GM21619 (cell line): ENCODE data around the gene CCDC157.

ENCODE experiments used
- ATAC-seq: cut with Tn5 transposase; IDR thresholded peaks from one replicate; pipeline ENCODE4 v1.9.1; 2021; ENCODE audit not compliant: unreplicated experiment

The CCDC157 gene

DNA sequence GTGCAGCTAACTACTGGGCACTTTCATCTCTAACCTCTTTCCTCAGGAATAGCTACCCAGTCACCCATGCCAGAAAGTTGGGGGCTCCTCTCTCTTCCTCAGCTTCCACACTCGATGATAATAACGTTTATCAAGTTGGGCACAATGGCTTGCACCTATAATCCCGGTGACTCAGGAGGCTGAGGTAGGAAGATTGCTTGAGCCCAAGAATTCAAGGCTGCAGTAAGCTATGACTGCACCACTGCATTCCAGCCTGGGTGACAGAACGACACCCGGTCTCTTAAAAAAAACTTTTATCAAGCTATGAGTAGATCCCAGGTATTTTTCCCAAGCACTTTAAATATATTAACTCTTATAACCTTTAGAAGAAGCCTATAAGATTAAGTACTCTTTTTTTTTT, 2.2 kb upstream of the CCDC157 start:
- ATAC-seq: no peak

- ATAC-seq: no peak
Measured at GRCh38 chr22:30357236-30357570, 396 bp downstream of the CCDC157 start.

DNA sequence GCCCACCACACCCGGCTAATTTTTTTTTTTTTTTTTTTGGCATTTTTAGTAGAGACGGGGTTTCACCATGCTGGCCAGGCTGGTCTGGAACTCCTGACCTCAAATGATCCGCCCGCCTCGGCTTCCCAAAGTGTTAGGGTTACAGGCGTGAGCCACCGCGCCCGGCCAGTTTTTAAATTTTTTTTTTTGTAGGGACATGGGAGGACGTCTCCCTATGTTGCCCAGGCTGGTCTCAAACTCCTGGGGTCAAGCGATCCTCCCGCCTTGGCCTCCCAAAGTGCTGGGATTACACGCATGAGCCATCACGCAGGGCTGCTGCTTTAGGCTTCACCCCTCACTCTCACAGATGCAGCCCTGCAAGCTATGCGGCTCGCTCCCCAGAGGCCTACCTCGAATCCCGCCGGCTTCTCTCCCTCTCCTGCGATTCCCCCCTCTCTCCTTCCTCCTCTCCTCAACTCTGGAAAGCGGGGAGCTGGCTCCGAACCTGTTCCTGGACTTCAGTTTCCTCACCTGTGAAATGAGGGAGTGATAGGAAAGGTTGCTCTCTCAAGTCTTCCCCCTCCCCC, 926 bp downstream of the CCDC157 start:
- ATAC-seq: no peak

DNA sequence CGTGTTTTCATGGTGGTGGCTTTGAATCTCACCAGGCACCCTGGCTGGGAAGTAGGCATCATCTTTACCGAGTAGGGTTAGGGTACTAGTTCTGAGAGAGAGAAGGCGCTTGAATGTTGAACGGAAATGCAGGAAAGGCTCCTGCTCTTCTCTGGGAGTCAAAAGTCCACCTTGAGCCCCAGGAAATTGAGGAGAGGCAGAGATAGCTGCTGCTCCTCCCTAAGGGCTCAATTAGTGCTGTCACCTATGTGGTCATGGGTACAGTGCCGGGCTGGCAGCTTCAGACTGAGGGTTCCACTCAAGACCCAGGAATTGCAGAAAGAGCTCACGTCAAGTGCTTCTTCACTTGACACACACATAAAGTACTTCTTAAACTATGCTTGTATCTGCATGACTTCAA, 1.7 kb downstream of the CCDC157 start:
- no peak for ATAC-seq

GRCh38 chr22:30361916-30362650, 5.3 kb downstream of the CCDC157 start:
- ATAC-seq: no peak

GRCh38 chr22:30362651-30363281, 6.0 kb downstream of the CCDC157 start:
- no peak for ATAC-seq

- ATAC-seq: no peak
Measured at GRCh38 chr22:30365891-30366290, 9.1 kb downstream of the CCDC157 start.

GRCh38 chr22:30368420-30368819, 11.6 kb downstream of the CCDC157 start:
- ATAC-seq: no peak

DNA sequence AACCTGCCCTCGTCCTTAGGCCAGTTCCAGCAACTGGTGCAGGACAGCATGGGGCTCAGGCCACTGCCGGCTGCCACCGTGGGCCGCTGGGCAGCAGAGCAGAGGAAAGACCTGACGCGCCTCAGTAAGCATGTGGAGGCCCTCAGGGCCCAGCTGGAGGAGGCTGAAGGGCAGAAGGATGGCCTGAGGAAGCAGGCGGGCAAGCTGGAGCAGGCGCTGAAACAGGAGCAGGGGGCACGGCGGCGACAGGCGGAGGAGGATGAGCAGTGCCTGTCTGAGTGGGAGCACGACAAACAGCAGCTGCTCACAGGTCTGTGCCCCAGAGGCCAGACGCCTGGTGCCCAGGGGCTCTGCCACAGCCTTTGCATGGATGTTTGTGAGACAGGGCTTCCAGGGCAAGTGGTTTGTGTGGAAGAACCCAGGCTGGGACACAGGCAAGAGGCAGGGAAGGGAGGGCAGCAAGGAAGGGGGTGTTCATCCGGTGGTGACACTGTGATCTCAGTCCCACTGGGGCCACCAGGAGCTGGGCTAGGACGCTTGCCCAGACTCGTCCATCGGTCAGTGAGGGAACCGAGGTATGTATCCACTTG, 13.9 kb downstream of the CCDC157 start:
- ATAC-seq: no peak

- no peak for ATAC-seq
Measured at GRCh38 chr22:30371321-30371720, 14.5 kb downstream of the CCDC157 start.

GRCh38 chr22:30371981-30372380, 15.2 kb downstream of the CCDC157 start:
- ATAC-seq: no peak

DNA sequence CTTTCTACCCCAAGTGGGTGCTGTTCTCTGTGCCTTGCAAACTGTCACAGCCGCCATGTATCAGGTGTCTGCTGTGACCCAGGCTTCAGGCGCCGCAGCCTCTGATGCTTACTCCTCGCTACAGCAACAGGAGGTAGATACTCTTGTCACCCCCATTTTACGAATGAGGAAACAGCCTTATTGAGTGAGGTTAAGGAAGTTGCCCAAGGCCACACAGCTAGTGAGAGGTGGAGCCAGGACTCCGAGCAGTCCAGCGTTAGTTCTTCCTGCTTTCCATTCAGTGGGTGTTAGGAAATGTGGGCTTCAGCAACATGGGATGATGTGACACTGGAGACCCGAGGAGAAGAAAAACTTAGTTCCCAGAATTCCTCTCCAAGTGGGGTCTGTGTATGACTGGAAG, 16.1 kb downstream of the CCDC157 start:
- ATAC-seq: no peak

GRCh38 chr22:30373331-30374325, 16.8 kb downstream of the CCDC157 start:
- no peak for ATAC-seq

GRCh38 chr22:30375312-30375849, 18.6 kb downstream of the CCDC157 start:
- no peak for ATAC-seq

DNA sequence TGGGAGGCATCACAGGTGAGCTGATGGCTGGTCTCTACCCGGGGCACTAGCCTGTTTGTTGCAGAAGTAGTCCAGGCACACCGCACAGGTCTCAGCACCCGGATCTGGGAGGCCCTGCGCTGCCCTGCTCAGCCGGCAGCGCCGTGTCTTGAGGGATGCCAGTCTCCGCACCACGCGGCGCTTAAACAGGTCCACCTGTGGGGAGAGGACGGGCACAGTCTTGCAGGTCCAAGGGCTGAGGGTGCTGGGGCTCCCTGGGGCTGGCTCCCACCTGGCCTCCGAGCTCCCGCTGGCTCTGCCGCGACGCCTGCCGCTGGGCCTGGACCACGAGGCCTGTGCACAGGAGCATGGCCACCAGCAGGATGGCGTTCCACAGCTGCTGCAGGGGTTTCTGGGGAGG, 23.2 kb downstream of the CCDC157 start:
- ATAC-seq: no peak

DNA sequence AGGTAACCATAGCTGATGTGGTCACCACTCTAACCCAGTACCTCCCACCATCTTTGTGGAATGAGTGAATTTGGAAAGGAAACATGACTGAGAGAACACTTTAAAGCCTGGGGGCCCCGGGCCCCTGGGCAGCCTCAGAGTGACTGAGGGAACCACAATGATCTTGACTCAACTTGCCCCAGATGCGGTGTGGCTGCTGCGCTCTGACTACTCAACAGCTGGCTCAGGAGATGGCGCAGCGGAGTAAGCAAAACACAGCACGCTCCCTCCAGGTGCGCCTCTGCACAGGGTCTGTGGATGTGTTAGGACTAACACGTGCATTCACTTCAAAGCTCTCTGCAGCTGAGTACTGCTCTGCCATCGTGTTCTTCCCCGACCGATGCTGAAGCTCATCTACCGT, 24.5 kb downstream of the CCDC157 start:
- ATAC-seq: no peak

GRCh38 chr22:30382340-30382739, 25.5 kb downstream of the CCDC157 start:
- ATAC-seq: no peak

- ATAC-seq: no peak
Measured at GRCh38 chr22:30383061-30383460, 26.3 kb downstream of the CCDC157 start.

- ATAC-seq: no peak
Measured at GRCh38 chr22:30385942-30386341, 29.1 kb downstream of the CCDC157 start.

DNA sequence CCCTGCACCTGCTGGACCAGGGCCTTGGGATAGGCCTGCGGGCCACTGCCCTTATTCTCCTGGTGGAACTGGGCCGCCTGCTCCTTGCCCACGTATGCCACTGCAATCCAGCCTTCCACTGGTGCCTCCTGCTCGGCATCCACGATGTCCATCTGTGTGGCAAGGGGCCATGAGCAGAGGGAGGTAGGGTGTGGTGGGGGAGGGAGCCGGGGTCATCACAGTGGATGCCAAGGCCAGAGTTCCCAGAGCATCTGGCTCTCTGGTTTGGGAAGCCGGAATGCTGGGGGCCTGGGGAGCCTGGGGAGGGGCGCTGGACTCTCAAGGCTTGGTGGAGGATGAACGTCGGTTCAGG, 29.8 kb downstream of the CCDC157 start:
- no peak for ATAC-seq
